GM18508 (cell line): Measurements from ENCODE around the gene RBMS1.
A peak's percentile ranks its signal among the peaks of the same experiment; 100 is the strongest.

Source experiments
- ATAC-seq: cut with Tn5 transposase; IDR thresholded peaks from one replicate; pipeline ENCODE4 v1.9.1; 2021; ENCODE audit warnings: moderate number of reproducible peaks; ENCODE audit not compliant: insufficient read depth, unreplicated experiment

Gene RBMS1

DNA sequence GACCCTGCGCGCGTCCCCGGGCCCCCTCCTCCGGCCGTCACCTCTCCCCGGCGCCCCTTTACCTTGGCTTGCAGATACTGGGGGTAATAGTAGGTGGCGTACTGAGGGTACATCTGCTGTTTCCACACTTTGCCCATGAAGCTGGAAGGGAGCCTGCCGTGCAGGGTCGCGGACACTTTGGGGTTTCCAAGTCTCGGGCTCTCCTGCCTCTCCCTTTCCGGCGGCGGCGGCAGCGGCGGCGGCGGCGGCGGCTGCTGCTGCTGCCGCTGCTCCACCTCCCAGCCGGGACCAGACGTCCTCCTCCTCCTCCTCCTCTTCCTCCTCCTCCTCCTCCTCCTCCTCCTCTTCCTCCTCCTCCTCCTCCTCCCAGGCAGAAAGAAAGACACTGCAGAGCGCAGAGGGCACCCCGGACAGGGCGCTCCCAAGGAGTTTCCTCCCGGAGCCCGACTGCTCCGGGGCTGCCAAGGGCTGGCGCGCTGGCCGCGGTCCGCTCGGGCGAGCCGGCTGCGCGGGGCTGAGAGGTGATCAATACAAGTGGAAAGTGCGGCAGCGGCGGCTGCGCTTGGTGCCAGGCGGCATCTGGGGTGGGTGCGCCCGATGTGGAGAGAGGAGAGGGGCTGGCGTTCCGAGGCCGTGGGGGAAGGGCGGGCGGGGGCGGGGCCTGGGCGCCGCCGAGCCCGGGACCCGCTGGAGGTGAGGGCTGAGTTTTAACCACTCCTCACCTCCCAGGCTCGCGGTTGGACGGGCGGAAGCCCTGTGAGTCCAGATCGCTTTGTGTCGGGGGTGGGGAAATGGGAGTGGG is at the start of gene RBMS1:
Gene RBMS1, minus strand, starts transcription at position 581 of the 802 bp plus-strand sequence. Its CDS starts 444 bp downstream, at position 137.
- no peak for ATAC-seq

GRCh38 chr2:160541745-160542144 is 48.1 kb upstream of the RBMS1 start:
- no peak for ATAC-seq

GRCh38 chr2:160538559-160539355 is 45.1 kb upstream of the RBMS1 start:
- no peak for ATAC-seq

DNA sequence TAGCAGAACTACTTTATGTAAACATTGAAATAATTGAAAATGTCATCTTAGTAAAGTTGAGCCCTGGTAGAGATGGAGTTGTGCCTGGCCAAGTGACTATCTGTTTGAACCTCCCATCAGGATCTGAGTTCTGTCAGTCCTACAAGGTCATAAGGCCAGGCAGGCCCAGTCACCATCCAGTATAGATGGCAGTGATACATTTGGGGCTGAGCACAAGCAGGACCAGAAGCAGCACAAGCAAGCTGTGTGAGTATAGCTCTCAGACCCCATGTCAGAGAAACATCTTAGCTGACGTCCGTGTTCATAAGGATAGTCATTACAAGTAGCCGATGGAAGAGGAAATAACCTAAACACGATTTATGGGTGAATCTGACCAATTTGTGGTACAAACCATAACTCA is 44.5 kb upstream of the RBMS1 start:
- ATAC-seq, result no peak

DNA sequence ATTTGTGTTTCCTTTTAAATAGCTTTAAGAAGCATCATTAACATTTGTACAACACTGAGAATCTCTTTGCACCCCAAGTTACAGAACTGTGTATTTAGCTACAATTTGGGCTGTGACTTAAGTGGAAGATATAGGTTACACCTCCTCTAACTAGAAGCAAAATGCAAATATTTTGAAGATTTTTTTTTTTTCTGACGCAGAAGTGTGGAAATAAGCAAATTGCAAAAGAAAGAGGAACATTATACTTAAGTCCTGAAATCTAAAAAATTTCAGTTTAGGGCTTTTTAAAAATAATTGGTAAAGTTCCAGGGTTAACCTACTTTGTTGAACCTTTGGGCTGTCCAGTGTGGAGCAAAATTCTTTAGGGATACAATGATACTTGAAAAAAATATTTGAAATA is 41.4 kb upstream of the RBMS1 start:
- ATAC-seq, result no peak

- ATAC-seq, result no peak
Observed at GRCh38 chr2:160534249-160534648, 40.6 kb upstream of the RBMS1 start.

DNA sequence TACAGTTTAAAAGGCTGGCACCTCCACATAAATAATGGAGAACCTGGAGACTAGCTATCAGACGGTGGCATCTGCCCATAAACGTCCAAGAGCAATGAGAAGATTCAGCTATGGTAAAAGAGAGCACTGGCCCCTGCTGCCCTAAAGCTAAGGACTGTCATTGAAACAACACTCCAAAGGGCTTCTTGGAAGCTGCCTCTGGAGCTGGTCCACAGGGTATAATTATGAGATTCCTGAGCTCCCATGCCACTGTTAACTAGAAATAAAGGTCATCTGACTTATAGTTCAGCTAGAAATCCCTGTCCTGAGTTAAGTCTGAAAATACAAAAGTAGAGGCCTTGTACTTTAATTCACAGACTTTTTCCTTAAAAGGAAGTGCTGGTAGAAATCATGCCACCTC is 39.9 kb upstream of the RBMS1 start:
- no peak for ATAC-seq

DNA sequence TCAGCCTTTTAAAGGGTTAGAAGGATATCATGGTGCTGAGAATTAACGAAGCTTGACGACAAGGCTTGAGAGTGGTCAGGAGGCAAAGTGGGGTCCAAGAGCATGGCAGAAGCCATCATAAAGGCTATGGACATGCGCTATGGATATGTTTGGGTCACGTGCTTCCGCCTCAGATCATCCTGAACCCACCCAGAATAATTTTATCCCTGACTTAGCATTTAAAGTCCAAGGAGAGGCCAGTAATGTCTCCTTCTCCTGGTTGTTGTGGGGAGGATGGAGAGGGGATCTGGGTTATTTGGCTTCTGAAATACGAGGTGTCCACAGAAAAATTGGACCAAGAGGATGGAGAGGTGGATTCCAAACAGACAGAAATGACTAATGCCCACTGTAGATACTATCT is 38.8 kb upstream of the RBMS1 start:
- no peak for ATAC-seq

- ATAC-seq, result no peak
Observed at GRCh38 chr2:160522951-160523710, 29.5 kb upstream of the RBMS1 start.

GRCh38 chr2:160517731-160518130 is 24.1 kb upstream of the RBMS1 start:
- ATAC-seq, result no peak

DNA sequence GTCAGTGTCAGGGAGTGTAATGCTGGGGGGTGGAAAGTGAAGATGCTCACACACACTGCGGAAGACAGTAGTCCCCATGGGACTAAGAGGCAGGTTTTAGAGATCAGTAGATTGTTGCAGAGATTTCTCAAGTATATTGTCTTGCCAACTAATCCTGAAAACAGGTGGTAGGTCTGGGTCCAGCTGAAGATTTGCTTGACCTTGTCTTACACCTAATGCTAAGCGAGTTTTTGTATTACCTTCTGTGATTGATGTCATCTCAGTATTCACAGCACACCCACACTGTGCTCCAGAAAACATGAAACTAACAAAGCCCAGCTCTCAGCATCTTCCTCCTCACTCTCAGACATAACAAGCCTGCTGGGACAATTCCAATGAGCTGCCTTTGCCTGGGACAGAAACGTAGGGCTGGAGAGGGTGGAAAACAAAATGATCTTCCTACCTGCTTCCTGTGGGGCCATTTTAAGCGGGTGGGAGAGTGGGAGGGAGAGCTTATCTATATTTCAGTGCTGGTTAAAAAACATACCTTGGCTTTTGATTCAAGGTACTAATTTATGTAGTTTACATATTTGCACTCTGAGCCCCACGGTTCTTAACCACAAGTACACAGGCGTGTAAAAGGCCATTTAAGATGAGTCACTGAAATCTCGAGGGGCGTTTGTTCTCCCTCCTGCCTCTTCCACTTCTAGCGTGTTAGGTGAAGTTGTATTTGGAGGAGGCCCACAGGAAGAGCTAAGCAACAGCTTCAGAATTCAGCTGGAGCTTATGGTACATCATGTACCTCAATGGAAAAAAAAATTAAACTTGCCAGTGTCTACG is 23.1 kb upstream of the RBMS1 start:
- peak; percentile 67 for ATAC-seq

DNA sequence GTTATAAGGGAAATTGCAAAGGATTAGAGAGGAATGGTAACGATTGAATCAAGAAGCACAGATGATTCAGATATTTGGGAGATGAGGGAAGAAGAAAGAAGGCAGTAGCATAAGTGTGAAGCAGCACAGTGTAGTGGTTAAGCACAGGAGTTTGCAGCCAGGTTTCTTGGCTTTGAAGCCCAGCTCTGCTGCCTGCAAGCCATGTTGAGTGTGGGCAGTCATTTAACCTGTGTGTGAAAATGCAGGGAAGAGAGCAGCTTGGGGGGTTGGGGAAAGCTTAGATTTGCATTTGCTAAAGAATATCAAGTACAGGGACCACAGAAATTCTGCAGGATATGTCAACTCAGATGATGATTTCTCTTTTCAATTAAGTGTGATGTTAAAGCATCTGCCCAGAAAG is 21.5 kb upstream of the RBMS1 start:
- no peak for ATAC-seq

GRCh38 chr2:160513120-160513519 is 19.5 kb upstream of the RBMS1 start:
- no peak for ATAC-seq

DNA sequence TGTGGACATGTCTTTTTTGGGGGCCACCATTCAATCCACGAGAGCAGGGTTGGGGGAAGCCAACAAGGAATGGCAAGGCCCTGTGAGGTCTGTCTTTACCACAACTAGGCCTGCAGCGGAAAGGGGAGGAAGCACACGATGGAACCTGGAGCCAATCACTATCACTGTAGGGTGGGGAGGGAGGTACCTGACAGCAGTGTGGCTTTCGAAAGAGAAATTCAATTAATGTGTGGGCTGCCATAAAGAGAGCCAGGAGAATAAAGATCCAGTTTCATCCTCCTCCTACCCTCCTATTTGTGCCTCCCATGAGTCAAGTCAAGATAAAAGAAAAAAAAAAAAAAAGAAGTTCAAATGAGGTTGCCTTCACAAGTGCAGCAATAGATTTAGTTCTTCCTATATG is 18.9 kb upstream of the RBMS1 start:
- ATAC-seq, result no peak

DNA sequence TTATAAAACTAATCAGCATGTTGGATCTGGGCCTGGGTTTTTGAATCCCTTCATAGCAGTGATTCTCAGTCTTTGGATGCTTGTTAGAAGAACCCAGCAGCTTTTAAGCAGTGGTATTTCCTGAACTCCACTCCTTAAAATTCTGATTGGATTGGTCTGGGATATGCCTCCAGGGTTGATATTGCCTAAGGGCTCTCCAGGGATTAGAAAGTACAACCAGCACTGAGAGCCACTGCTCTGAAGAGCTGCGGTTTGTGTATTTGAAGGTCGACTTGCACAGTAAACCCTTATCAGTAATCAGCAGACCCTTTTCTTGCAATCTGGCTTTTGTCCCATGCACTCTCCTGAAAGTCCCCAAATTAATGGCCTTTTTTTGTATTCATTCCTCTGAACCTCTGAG is 17.0 kb upstream of the RBMS1 start:
- ATAC-seq, result no peak

- ATAC-seq, result no peak
Observed at GRCh38 chr2:160509016-160509415, 15.4 kb upstream of the RBMS1 start.

DNA sequence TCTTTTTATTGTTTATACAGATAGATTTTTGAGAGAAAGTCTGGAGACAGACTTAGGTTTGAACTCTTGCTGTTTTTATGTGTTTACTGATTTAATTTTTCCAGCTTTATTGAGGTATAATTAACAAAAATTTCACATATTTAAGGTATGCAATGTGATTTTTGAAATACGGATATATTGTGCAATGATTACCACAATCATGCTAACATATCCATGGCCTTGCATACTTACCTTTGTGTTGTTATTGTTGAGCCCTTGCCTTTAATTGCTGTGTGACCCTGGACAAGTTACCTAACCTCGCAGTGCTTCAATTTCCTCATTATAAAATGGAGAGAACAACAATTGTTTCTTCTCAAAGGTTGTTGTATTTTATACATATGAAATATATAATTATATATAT is 13.9 kb upstream of the RBMS1 start:
- ATAC-seq, result no peak

GRCh38 chr2:160507046-160507407 is 13.4 kb upstream of the RBMS1 start:
- no peak for ATAC-seq

GRCh38 chr2:160506371-160507045 is 12.9 kb upstream of the RBMS1 start:
- ATAC-seq, result no peak

DNA sequence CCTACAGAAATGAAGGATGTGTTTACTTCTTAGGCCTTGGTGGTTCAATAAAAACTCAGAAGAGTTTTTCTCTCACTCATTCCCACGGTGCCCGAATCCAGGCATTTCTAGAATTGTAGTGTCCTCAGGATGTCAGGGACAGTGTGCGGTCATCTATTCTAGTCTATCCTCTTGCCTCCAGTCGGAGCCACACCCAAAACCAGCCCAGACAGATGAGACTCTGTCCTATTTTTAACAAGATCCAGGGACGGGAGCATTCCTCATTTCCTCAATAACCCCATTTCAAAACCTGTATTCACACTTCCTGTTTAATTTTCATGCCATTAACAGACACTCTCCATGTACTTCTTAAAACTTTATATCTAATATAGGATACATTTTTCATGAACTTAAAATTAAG is 11.6 kb upstream of the RBMS1 start:
- no peak for ATAC-seq
